Measurements from ENCODE around the gene NCMAP. TPM values are rescaled to one million over a fixed set of nuclear protein-coding genes. Genes with fewer than 3 reads are reported as not detected.

Gene NCMAP
- total and polyA plus RNA-seq, 2 of the 8 experiments (the other 6 are each of a cell fraction or from before 2014, with no cell fraction given) = 0.21 to 0.39 TPM

- no peaks in the 10 kb centered on the region for H3K36me3 ChIP-seq (ENCODE audit: control insufficient read depth in 2 of 4, insufficient read depth in 4 of 4, low read length in 3 of 4)
- H3K79me2 ChIP-seq (ENCODE audit: control insufficient read depth in 1 of 2, insufficient read depth in 2 of 2, low read length in 2 of 2) = no peaks in the 10 kb centered on the region
- TF ChIP-seq CHD1 (IDR thresholded peaks at IDR 0.05; ENCODE audit: low read depth, low read length) (no peak), GTF2F1 (IDR thresholded peaks at IDR 0.05; ENCODE audit: borderline replicate concordance, low read depth, low read length) (no peak), CTBP2 (IDR thresholded peaks at IDR 0.05; ENCODE audit: borderline replicate concordance, insufficient read depth, insufficient read length, low read length) (no peak), CHD2 (IDR thresholded peaks at IDR 0.05; ENCODE audit: low read length) (no peak), ATF3 (IDR thresholded peaks at IDR 0.05; ENCODE audit: insufficient read depth, low read depth, low read length) (no peak), SP4 (IDR thresholded peaks at IDR 0.05; ENCODE audit: low read length) (no peak), PHF8 (conservative IDR thresholded peaks at IDR 0.05; ENCODE audit: low read depth, low read length) (no peak), TCF12 (IDR thresholded peaks at IDR 0.05; ENCODE audit: low read depth, low read length) (no peak), E2F6 (IDR thresholded peaks at IDR 0.05) (no peak), BRCA1 (IDR thresholded peaks at IDR 0.05; ENCODE audit: low read depth, low read length) (no peak), SP1 (IDR thresholded peaks at IDR 0.05; ENCODE audit: low read depth, low read length) (no peak)
- TF ChIP-seq, protein P1, sequence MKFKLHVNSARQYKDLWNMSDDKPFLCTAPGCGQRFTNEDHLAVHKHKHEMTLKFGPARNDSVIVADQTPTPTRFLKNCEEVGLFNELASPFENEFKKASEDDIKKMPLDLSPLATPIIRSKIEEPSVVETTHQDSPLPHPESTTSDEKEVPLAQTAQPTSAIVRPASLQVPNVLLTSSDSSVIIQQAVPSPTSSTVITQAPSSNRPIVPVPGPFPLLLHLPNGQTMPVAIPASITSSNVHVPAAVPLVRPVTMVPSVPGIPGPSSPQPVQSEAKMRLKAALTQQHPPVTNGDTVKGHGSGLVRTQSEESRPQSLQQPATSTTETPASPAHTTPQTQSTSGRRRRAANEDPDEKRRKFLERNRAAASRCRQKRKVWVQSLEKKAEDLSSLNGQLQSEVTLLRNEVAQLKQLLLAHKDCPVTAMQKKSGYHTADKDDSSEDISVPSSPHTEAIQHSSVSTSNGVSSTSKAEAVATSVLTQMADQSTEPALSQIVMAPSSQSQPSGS (IDR thresholded peaks at IDR 0.05; ENCODE audit: low read length) = no peak
Observed at GRCh38 chr1:24619376-24619775, 63.5 kb downstream of the NCMAP start.

More at GRCh38 chr1:24619376-24619775, 63.5 kb downstream of the NCMAP start:
- 86% methylated on average over 5 of the region's 5 CpGs; no CpG with 5 or more reads in 1 of the 2 experiments for WGBS, 2 experiments (ENCODE audit: extremely low coverage in 1 of 2, insufficient coverage in 1 of 2, insufficient read length in 1 of 2, insufficient replicate concordance in 2 of 2, low coverage in 1 of 2, low lambda C conversion rate in 2 of 2, missing lambda C conversion rate in 1 of 2)
- ChIA-PET CTCF (ENCODE audit: partially characterized antibody) (interaction anchor here (0.6 kb wide), 1 partner anchor 199 kb away, joined by 3 read pairs; no protein-coding TSS in a partner anchor), POLR2A (ENCODE audit: partially characterized antibody) (interaction anchor here (0.6 kb wide), 2 partner anchors 78 to 1597 kb away, joined by 3 read pairs; no protein-coding TSS in a partner anchor)
- Histone ChIP-seq H3K14ac (ENCODE audit: insufficient read length) (no peak overlapping the region), H3K4me2 (ENCODE audit: insufficient read depth in 1 of 2, low read depth in 2 of 2, low read length in 2 of 2) (no peak overlapping the region), H3K4me3 (ENCODE audit: extremely low read depth in 1 of 4, insufficient read depth in 2 of 4, low read depth in 3 of 4, low read length in 4 of 4) (no peak overlapping the region), H4K8ac (ENCODE audit: extremely low read depth, insufficient read depth, low read length) (no peak overlapping the region), H3K9ac (replicated peaks in 1 of 4; ENCODE audit: extremely low read depth in 1 of 4, low read depth in 3 of 4, low read length in 3 of 4) (no peak overlapping the region), H3K23me2 (ENCODE audit: low read depth, low read length) (no peaks in the 10 kb centered on the region), H2BK20ac (ENCODE audit: low read length) (no peak overlapping the region), H2BK12ac (ENCODE audit: low read depth, low read length) (no peak overlapping the region), H3K27ac (ENCODE audit: low read depth, low read length) (no peak overlapping the region), H2BK15ac (ENCODE audit: low read length) (no peak overlapping the region), H3K18ac (ENCODE audit: extremely low read depth, low read length) (no peak overlapping the region), H2BK120ac (replicated peaks; ENCODE audit: low read depth, low read length) (no peak overlapping the region), H3K4me1 (replicated peaks in 1 of 4; ENCODE audit: control insufficient read depth in 3 of 4, insufficient read depth in 4 of 4, low read length in 3 of 4) (no peaks in the 10 kb centered on the region), H3K56ac (replicated peaks; ENCODE audit: insufficient read length, low read depth, low read length) (no peak overlapping the region), H3K27me3 (replicated peaks in 1 of 4; ENCODE audit: control insufficient read depth in 3 of 4, extremely low read depth in 1 of 4, insufficient read depth in 3 of 4, low read length in 3 of 4) (no peaks in the 10 kb centered on the region), H3K79me1 (ENCODE audit: low read depth, low read length) (no peaks in the 10 kb centered on the region), H4K91ac (replicated peaks; ENCODE audit: insufficient read length, low read length) (no peak overlapping the region), H3K4ac (replicated peaks; ENCODE audit: insufficient read length, low read depth, low read length) (no peak overlapping the region), H3K23ac (ENCODE audit: insufficient read length) (no peak overlapping the region), H2BK5ac (ENCODE audit: low read depth, low read length) (no peak overlapping the region), H2AFZ (ENCODE audit: low read length) (0 out of 2 replicates have a peak overlapping the region, but pooled peaks have one; percentile 82), H3K9me3 (ENCODE audit: insufficient read depth in 2 of 2, low read depth in 1 of 2, low read length in 1 of 2) (no peaks in the 10 kb centered on the region), H4K5ac (ENCODE audit: insufficient read length, low read depth, low read length) (no peak overlapping the region), H4K20me1 (replicated peaks in 1 of 2; ENCODE audit: control insufficient read depth in 1 of 2, insufficient read depth in 2 of 2, low read length in 2 of 2) (no peaks in the 10 kb centered on the region), H2AK5ac (ENCODE audit: low read depth, low read length) (no peak overlapping the region)
- DNase-seq (ENCODE audit: low read depth in 1 of 2, low spot score in 2 of 2) (no peak), FAIRE-seq (no peak)

Measured in H1 (cell line).